ENCODE measurements around the gene TCF12. TPM values are rescaled to one million over a fixed set of nuclear protein-coding genes. Genes with fewer than 3 reads are reported as not detected.
A peak's percentile ranks its signal among the peaks of the same experiment; 100 is the strongest.

TCF12 gene
- total and polyA plus RNA-seq, 8 donors: 7.7 to 67.4 (median 27.3) TPM

GRCh38 chr15:57156210-57156884, 237.9 kb downstream of the TCF12 start:
- WGBS, 2 donors: 65 to 66% methylated on average over 3 of the region's 3 CpGs
- no peak overlapping the region for H3K27ac ChIP-seq
- H3K36me3 ChIP-seq: no peaks in the 10 kb centered on the region
- intact Hi-C loops (cut with DNase I): loop anchor here in 1 of 3 donors (5.0 kb wide), 1 partner anchor 151 kb away; no protein-coding TSS in a partner anchor
- FAIRE-seq: no peak
- TF ChIP-seq CTCF (IDR thresholded peaks at IDR 0.05): no peak
- H3K27me3 ChIP-seq: no peaks in the 10 kb centered on the region
- no peaks in the 10 kb centered on the region for H3K4me1 ChIP-seq
- ATAC-seq: peak in 1 of 4 donors; percentile 36
- DNase-seq: no peak
- no peaks in the 10 kb centered on the region for H3K9me3 ChIP-seq
- H3K4me3 ChIP-seq: no peak overlapping the region

- FAIRE-seq (no peak), DNase-seq (no peak), ATAC-seq (peak in 3 of 4 donors; percentile 36 to 63 (median 42))
- Histone ChIP-seq H3K27me3 (no peaks in the 10 kb centered on the region), H3K27ac (no peak overlapping the region), H3K4me3 (no peak overlapping the region), H3K4me1 (no peaks in the 10 kb centered on the region), H3K36me3 (no peaks in the 10 kb centered on the region), H3K9me3 (no peaks in the 10 kb centered on the region)
- intact Hi-C loops (cut with DNase I): loop anchor here in 1 of 3 donors (5.0 kb wide), 1 partner anchor 149 kb away; no protein-coding TSS in a partner anchor
- no peak for TF ChIP-seq CTCF (IDR thresholded peaks at IDR 0.05)
These were observed 240.1 kb downstream of the TCF12 start for GRCh38 chr15:57158589-57158988.

GRCh38 chr15:57158997-57159668, 240.7 kb downstream of the TCF12 start:
- no peak for ATAC-seq
- no peak for DNase-seq
- H3K36me3 ChIP-seq: no peaks in the 10 kb centered on the region
- FAIRE-seq: no peak
- H3K27me3 ChIP-seq: no peaks in the 10 kb centered on the region
- H3K27ac ChIP-seq: no peak overlapping the region
- TF ChIP-seq CTCF (IDR thresholded peaks at IDR 0.05): no peak
- no peaks in the 10 kb centered on the region for H3K4me1 ChIP-seq
- intact Hi-C loops (cut with DNase I): loop anchor here in 1 of 3 donors (5.0 kb wide), 1 partner anchor 148 kb away; no protein-coding TSS in a partner anchor
- H3K9me3 ChIP-seq: no peaks in the 10 kb centered on the region
- no peak overlapping the region for H3K4me3 ChIP-seq
- WGBS, 2 donors: 83 to 86% methylated on average over 4 of the region's 4 CpGs

- no peak for TF ChIP-seq CTCF (IDR thresholded peaks at IDR 0.05)
- H3K27ac ChIP-seq: no peak overlapping the region
- intact Hi-C loops (cut with DNase I): loop anchor here in 1 of 3 donors (5.0 kb wide), 1 partner anchor 148 kb away; no protein-coding TSS in a partner anchor
- DNase-seq: no peak
- H3K4me1 ChIP-seq: no peaks in the 10 kb centered on the region
- no peak for FAIRE-seq
- H3K9me3 ChIP-seq: no peaks in the 10 kb centered on the region
- ATAC-seq: no peak
- no peaks in the 10 kb centered on the region for H3K36me3 ChIP-seq
- H3K27me3 ChIP-seq: no peaks in the 10 kb centered on the region
- H3K4me3 ChIP-seq: no peak overlapping the region
These were observed 241.3 kb downstream of the TCF12 start for GRCh38 chr15:57159767-57160166.

Measured in pancreas (tissue), 10 donors.